ENCODE measurements around the gene PDLIM4.

PDLIM4 gene

DNA sequence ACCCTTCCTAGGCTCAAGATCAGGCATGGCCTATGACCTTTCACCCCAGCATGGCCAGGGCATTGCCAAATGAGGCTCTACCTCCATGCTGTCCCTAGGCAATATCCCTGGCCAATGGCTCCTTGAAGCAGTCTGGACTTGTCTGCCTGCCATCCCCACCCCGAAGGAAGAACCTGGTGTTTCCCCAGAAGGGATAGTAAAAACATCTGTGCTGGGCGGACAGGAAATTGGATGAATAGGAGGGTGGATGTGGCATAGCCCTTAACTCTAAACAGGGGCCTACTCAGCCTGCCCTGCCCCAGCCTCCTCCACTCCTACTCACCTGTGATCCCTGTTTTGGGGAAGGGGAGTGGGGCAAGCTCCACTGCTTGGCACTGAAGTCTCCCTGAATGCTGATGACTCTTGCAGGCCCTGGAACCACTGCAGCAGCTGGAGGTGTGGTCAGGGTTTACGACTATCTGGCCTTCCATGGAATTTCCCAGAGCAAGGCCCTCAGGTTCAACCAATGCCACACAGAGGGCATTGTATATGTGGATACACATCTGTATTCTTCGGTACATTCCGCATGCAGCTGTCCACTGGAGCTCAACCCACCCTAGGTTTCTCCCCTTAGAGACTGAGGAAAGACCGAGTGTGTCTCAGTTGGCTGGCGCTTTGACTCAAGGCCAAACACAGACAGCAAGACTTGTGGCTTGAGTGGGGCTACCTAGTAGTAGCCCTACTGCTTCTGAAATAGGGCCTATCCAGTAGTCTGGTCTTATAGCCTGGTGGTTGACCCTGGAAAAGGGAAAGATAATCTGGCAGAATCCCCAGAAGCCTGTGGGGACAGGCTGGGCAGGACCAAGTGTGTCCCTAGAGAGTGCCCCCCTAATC, 23.4 kb upstream of the PDLIM4 start:
- Histone ChIP-seq H2AFZ (no peak overlapping the region), H3K27me3 (ENCODE audit: control insufficient read depth, insufficient read depth, low read length) (no peaks in the 10 kb centered on the region), H3K9ac (no peak overlapping the region), H3K27ac (no peak overlapping the region), H3K9me3 (ENCODE audit: control insufficient read depth, low read length) (no peaks in the 10 kb centered on the region), H3K36me3 (ENCODE audit: control insufficient read depth, insufficient read depth, low read length) (no peaks in the 10 kb centered on the region), H3K4me2 (ENCODE audit: low read length) (no peak overlapping the region), H3K4me3 (ENCODE audit: low read depth, low read length) (no peak overlapping the region), H3K4me1 (no peaks in the 10 kb centered on the region), H3K79me2 (no peaks in the 10 kb centered on the region)
- TF ChIP-seq, protein P1, sequence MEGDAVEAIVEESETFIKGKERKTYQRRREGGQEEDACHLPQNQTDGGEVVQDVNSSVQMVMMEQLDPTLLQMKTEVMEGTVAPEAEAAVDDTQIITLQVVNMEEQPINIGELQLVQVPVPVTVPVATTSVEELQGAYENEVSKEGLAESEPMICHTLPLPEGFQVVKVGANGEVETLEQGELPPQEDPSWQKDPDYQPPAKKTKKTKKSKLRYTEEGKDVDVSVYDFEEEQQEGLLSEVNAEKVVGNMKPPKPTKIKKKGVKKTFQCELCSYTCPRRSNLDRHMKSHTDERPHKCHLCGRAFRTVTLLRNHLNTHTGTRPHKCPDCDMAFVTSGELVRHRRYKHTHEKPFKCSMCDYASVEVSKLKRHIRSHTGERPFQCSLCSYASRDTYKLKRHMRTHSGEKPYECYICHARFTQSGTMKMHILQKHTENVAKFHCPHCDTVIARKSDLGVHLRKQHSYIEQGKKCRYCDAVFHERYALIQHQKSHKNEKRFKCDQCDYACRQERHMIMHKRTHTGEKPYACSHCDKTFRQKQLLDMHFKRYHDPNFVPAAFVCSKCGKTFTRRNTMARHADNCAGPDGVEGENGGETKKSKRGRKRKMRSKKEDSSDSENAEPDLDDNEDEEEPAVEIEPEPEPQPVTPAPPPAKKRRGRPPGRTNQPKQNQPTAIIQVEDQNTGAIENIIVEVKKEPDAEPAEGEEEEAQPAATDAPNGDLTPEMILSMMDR (IDR thresholded peaks at IDR 0.05), result no peak

DNA sequence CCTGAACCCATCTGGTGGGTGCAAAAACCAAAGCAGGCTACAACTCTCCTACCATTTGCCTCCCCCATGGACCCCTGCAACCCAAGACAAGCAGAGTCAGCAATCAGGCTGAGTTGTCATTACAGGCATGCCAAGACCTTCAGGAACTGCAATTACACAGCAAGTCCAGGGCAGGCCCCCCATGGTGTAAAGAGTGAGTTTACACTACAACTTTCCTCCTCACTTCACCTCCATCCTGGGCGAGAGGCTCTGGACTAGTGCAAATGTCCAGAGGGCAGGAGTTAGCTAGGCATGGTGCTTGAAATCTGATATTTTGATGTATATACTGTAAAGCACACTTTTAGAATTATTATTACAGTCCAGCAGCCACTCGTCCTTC, 22.8 kb upstream of the PDLIM4 start:
- Histone ChIP-seq H3K27ac (no peak overlapping the region), H3K4me1 (no peaks in the 10 kb centered on the region), H3K79me2 (no peaks in the 10 kb centered on the region), H3K36me3 (ENCODE audit: control insufficient read depth, insufficient read depth, low read length) (no peaks in the 10 kb centered on the region), H3K4me2 (ENCODE audit: low read length) (no peak overlapping the region), H3K9me3 (ENCODE audit: control insufficient read depth, low read length) (no peaks in the 10 kb centered on the region), H2AFZ (no peak overlapping the region), H3K9ac (no peak overlapping the region), H3K4me3 (ENCODE audit: low read depth, low read length) (no peak overlapping the region), H3K27me3 (ENCODE audit: control insufficient read depth, insufficient read depth, low read length) (no peaks in the 10 kb centered on the region)
- TF ChIP-seq, protein P1 (IDR thresholded peaks at IDR 0.05), result no peak

DNA sequence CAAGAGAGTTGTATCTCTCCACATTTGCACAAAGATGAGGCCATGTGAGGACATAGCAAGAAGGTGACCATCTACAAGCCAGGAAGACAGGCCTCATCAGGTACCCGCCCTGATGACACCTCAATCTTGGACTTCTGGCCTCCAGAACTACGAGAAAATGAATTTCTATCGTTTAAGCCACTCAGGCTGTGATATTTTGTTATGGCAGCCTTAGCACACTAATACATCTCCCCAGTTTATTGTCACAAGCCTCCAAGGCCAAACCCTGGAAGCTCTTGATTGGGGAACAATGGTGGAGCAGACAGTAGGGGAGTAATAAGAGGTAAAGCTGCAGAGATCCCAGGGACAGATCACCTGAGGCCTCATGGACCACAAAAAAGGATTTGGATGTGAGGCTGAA, 22.2 kb upstream of the PDLIM4 start:
- Histone ChIP-seq H3K27ac (no peak overlapping the region), H3K9ac (no peak overlapping the region), H3K9me3 (ENCODE audit: control insufficient read depth, low read length) (no peaks in the 10 kb centered on the region), H3K79me2 (no peaks in the 10 kb centered on the region), H3K4me3 (ENCODE audit: low read depth, low read length) (no peak overlapping the region), H3K27me3 (ENCODE audit: control insufficient read depth, insufficient read depth, low read length) (no peaks in the 10 kb centered on the region), H3K4me1 (no peaks in the 10 kb centered on the region), H3K36me3 (ENCODE audit: control insufficient read depth, insufficient read depth, low read length) (no peaks in the 10 kb centered on the region), H3K4me2 (ENCODE audit: low read length) (no peak overlapping the region), H2AFZ (no peak overlapping the region)
- TF ChIP-seq, protein P1 (IDR thresholded peaks at IDR 0.05), result no peak

DNA sequence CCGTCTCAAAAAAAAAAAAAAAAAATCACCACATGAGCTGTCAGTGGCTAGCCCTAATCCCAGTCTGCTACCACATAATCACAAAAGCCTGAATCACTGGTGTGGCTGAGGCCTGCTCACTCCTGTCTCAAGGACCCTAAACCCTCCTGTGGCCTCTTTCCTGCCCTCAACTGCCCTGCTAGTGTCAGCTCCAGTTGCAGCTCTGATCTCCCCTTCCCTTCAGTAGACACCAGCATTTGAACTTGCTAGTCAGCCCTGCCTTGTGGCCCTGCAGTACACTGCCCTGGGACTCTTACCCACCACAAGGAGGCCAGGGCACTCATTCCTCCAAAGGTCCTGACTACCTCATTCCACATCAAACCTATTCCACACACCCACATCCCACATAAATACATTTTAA, 20.4 kb upstream of the PDLIM4 start:
- Histone ChIP-seq H3K4me3 (ENCODE audit: low read depth, low read length) (no peak overlapping the region), H3K9ac (no peak overlapping the region), H3K9me3 (ENCODE audit: control insufficient read depth, low read length) (no peaks in the 10 kb centered on the region), H3K4me2 (ENCODE audit: low read length) (no peak overlapping the region), H3K27ac (no peak overlapping the region), H3K79me2 (no peaks in the 10 kb centered on the region), H3K36me3 (ENCODE audit: control insufficient read depth, insufficient read depth, low read length) (no peaks in the 10 kb centered on the region), H3K4me1 (no peaks in the 10 kb centered on the region), H2AFZ (no peak overlapping the region), H3K27me3 (ENCODE audit: control insufficient read depth, insufficient read depth, low read length) (no peaks in the 10 kb centered on the region)
- TF ChIP-seq, protein P1 (IDR thresholded peaks at IDR 0.05), result no peak

DNA sequence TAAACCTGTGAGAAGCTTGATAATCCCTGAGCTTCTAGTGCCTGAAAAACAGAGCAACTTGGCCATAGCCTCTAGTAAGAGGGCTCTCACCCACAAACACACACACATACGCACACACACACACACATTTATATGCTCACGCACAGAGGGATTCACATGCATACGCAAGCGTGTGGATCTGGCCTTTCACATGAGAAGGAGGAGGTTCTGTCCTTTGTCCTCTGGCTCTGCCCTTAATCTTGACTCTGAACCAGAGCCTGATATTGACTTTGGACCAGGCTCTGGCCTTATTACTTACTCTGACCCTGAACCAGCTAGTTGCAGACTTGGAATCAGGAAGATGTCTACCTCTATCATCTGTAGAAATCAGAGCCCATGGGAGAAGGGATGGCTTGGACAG, 19.8 kb upstream of the PDLIM4 start:
- Histone ChIP-seq H3K4me1 (no peaks in the 10 kb centered on the region), H3K36me3 (ENCODE audit: control insufficient read depth, insufficient read depth, low read length) (no peaks in the 10 kb centered on the region), H3K79me2 (no peaks in the 10 kb centered on the region), H3K27ac (no peak overlapping the region), H3K9ac (no peak overlapping the region), H3K4me2 (ENCODE audit: low read length) (no peak overlapping the region), H3K4me3 (ENCODE audit: low read depth, low read length) (no peak overlapping the region), H3K27me3 (ENCODE audit: control insufficient read depth, insufficient read depth, low read length) (no peaks in the 10 kb centered on the region), H2AFZ (no peak overlapping the region), H3K9me3 (ENCODE audit: control insufficient read depth, low read length) (no peaks in the 10 kb centered on the region)
- TF ChIP-seq, protein P1 (IDR thresholded peaks at IDR 0.05), result no peak

All from parathyroid adenoma (tissue), 2 donors.